M059J (cell line): ENCODE results near the gene INTS15. TPM values are rescaled to one million over a fixed set of nuclear protein-coding genes. Genes with fewer than 3 reads are reported as not detected.

ENCODE experiments used
- DNase-seq: peaks from one replicate; pipeline ENCODE4 v3.0.0-alpha.2; 2012; ENCODE audit warnings: low read depth
- total RNA-seq: library from RNA; depleted of rRNA; stranded (reverse); fragments of >200 nt; shearing (Covaris generic); gene quantifications from 2 replicates; pipeline ENCODE4 v1.2.3, GENCODE V29; 2014

The INTS15 gene
- total RNA-seq, 1 experiment from 2014 or later = 20.0 TPM

GRCh38 chr7:6616854-6617643 lies 27.2 kb downstream of the INTS15 start:
- DNase-seq = no peak

DNA sequence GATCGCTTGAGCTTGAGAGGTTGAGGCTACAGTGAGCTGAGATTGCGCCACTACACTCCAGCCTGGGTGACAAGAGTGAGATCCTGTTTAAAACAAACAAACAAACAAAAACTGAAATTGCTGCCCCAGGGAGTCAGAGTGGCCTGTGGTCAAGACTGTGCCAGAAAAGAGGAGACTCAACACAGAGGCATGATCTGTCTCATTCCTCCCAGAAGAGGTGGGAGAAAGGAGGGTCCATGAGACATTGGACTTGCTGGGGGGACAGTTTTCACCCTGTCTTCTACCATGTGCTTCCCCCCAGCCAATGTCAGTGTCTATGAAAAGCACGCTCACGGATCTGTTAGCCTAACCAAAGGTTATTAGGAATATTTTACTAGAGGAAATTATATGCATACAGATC lies 28.8 kb downstream of the INTS15 start:
- DNase-seq = peak; percentile 42

DNA sequence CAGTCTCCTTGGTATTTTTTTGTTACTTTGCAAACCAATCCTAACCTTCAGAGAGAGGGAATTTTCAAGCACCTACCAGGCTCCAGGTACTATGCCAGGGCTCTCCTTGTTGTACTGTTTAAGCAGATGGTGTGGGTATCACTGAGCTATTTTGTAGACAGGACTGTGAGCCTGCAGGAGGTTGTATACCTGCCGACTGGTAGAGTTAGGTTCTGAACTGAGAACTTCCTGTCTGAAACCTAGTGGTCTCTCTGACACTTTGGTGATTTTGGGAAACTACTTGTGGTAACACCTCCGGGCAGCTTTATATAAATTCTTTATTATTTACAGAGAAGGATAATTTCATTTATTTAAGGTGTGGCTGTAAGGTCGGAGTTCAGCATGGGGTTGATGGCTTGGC lies 30.1 kb downstream of the INTS15 start:
- DNase-seq = no peak

DNA sequence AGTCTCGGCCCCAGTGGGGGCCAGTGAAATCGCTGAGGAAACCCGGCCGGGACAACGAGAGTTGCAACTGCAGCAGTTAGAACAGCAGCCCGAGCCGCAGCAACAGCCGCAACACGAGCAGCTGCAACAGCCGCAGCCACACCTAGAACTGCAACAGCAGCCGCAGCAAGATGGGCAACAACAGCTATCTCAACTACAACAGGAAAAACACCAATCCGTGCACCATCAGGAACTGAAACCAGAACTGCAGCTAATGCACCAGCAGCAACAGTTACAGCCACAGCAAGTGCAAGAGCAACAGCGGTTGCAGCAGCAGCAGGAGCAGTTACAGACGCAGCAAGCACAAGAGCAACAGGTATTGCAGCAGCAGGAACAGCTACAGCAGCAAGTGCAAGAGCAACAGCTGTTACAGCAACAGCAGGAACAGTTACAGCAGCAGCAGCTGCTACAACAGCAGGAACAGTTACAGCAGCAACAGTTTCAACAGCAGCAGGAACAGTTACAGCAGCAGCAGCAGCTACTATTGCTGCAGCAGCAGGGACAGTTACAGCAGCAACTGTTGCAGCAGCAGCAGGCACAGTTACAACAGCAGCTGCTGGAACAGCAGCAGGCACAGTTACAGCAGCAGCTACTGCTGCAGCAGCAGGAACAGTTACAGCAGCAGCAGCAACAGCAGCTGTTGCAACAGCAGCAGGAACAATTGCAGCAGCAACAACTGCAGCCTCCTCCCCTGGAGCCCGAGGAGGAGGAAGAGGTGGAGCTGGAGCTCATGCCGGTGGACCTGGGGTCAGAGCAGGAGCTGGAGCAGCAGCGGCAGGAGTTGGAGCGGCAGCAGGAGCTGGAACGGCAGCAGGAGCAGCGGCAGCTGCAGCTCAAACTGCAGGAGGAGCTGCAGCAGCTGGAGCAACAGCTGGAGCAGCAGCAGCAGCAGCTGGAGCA lies 31.6 kb downstream of the INTS15 start:
- DNase-seq = no peak

DNA sequence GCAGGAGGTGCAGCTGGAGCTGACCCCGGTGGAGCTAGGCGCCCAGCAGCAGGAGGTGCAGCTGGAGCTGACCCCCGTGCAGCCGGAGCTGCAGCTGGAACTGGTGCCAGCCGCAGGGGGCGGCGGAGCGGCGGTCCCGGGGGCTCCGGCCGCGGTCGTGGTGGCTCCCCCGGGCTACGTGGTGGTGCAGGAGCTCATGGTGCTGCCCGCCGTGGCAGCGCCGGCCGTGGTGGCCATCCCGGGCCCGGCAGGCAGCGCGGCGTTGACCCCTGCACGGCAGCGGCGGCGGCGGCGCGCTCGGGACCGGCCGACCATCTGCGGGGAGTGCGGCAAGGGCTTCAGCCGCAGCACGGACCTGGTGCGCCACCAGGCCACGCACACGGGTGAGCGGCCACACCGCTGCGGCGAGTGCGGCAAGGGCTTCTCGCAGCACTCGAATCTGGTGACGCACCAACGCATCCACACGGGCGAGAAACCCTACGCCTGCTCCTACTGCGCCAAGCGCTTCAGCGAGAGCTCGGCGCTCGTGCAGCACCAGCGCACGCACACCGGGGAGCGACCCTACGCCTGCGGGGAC lies 32.4 kb downstream of the INTS15 start:
- no peak for DNase-seq

DNA sequence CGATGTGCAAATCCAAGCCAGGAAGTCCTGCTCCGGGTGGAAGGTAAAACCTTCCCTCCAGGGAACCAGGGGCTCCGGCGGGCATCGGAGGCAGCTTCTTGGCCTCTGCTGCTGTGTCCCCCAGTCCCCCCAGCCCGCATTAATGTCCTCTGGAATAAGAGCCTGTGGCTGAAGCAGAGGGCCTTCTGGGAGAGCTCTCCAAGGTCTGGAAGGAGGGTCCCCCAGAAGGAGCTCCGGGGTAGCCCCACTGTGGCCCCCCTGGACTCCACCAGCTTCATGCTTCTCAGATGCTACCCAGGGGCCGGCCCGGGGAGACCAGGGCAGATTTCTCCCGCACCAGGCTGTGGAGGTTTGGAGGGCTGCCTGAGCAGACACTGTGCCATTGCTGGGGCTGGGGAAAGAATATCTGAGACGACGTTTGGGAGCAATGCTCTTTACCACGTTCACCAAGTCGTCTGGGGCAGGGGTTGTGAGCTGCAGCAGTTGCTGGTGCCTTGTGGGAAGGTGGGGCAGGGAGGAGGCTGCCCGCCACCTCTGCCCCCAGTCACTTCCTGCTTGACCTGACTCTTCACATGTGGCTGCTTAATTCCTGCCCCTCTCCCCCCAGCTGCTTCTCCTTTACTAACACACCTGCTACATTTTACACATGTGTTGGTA lies 33.9 kb downstream of the INTS15 start:
- no peak for DNase-seq

GRCh38 chr7:6624246-6624611 lies 34.4 kb downstream of the INTS15 start:
- DNase-seq = no peak

DNA sequence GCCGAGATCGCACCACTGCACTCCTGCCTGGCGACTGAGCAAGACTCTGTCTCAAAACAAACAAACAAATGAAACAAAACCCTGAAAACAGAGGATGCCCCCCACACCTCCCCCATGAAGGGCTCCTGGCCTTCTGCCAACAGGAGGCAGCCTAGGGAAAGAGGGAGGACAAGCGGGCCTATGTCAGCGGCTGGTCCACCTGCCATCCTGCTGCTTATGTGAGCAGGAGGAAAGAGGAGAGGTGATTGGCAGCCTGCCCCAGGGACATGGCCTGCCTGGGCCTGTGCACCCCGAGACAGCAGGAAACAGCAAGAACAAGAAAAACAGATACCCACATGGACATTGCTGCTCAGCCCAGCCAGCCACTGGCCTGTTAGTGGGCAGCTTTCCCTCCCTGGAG lies 38.2 kb downstream of the INTS15 start:
- DNase-seq = no peak

DNA sequence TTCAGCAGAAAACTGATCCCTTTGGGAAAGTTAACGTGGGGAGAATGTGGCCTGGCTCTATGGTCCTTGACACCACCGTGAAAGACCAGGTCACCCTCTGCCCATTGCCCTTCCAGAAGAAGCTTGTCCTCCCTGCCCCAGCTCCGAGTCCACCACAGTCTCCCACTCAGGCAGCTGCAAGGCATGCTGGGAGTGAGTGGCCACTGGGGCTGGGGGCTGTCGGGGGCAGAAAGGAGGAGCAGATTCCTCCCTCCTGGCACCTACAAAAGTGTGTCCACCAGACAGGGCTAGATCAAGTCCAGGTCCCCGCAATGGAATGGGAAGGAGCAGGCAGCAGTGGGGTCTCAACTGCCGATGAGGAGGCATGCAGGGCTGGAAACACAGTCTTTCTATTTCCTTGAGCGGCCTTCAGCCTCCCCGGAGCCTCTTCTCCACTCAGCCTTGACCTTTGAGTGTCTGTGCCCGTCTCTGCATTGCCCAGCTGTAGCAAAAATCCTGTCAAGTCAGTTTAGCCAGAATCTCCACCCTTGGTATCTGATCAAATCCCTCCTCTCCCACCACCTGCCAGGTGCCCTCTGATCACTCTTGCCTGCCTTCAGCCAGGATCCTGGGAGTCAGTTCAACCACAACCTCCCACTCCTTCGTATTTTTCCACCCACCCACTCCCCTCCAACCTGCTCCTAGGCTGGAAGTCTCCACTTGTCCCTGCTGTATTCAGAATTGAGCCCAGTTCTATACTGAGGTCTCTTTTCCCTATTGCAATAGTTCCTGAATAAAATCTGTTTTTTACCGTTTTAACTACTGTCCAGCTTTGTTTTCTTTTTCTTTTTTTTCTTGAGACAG lies 40.4 kb downstream of the INTS15 start:
- DNase-seq = no peak

GRCh38 chr7:6631605-6632004 lies 41.8 kb downstream of the INTS15 start:
- peak; percentile 28 for DNase-seq

DNA sequence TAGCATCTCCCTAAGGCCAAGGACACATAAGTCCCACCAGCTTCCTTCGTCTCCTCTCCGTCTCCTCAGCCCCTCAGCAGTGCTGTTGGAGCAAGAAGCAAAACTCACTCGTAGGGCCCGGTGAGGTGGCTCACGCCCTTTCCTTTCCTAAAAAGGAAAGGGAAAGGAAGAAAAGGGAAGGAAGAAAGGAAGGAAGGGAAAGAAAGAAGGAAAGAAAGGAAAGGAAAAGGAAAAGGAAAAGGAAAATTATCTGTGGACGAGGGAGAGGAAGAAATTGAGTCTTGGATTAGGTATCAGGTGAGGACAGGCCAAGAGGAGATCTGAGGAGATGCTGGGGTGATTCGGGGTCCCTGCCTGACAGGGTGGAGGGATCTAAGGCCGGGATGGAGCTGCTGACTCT lies 44.2 kb downstream of the INTS15 start:
- no peak for DNase-seq

GRCh38 chr7:6634971-6635370 lies 45.1 kb downstream of the INTS15 start:
- peak; percentile 40 for DNase-seq

GRCh38 chr7:6636741-6637543 lies 47.1 kb downstream of the INTS15 start, which contains the start of gene ZNF316:
TSS of gene ZNF316 (plus strand) at chr7:6637318. CDS start at chr7:6642410, 5,092 bp downstream.
- peak; percentile 40 for DNase-seq

DNA sequence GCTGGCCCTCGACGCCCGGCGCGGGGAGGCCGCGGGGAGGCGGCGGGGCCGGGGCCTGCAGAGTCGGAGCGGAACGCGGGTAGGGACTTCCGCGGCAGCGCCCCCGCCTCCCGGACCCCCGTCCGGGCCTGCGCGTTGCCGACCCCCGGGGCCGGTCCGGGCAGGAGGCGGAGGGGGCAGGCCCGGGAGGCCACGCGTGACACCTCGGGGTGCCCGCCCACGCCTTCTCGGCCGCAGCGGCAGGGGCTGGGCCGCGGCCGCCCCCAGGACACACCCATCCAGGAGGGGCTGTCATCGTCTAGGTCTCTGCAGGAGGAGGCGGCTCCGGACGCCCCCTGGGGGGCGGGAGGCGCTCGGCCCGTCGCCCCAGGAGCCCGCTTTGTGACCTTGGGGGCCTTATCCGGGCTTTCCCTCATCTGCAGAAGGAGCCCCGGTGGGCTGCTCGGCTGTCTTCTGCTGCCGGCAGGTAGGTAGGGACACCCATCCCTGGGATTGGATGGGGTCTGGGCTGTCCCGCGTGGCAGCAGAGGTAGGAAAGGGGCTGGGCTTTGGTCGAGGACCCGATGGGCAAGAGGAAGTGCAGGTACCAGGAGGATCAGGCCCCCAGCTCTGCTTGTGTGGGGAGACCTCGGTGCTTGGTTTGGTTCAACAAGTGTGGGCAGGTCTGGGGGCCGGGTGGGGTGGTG lies 47.9 kb downstream of the INTS15 start:
- DNase-seq = peak; percentile 29

DNA sequence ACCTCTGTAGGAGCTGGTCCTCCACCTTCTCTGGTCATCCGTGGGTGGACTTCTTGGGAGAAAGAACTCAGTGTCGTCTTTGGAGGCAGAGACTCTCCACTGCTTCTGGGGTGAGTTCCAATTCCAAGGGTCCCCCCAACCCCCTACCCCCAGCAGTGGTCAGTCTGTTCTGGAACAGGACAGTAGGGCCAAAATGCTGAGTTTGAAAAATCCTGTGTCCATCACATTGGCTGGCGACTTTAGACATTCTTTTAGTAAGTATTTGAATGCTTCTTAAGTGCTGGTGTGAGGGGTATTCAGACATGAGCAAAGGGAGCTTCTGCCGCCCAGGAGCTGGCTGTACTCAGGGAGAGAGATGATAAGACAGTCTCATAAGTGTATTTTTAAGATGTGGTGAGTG lies 49.2 kb downstream of the INTS15 start:
- DNase-seq = no peak

DNA sequence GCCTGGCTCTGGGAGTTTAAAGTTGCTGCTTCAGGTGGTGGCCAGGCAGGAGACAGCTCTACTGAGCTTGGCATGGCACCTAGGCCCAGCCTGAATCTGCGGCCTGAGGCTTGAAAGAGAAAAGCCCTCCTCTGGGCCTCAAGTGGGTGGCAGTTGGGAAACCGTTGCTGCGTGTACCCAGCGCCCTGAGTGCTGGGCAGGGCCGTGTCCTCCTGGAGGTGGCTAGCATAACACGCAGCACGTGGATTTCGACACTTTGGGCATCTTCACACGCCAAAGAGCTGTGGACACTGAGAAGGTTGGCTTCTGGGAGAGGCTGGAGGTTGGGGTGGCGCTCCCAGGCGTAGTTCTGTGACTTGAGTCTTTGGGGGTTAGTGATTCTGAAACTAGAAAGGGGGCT lies 49.8 kb downstream of the INTS15 start:
- no peak for DNase-seq

GRCh38 chr7:6640246-6640721 lies 50.5 kb downstream of the INTS15 start:
- no peak for DNase-seq

DNA sequence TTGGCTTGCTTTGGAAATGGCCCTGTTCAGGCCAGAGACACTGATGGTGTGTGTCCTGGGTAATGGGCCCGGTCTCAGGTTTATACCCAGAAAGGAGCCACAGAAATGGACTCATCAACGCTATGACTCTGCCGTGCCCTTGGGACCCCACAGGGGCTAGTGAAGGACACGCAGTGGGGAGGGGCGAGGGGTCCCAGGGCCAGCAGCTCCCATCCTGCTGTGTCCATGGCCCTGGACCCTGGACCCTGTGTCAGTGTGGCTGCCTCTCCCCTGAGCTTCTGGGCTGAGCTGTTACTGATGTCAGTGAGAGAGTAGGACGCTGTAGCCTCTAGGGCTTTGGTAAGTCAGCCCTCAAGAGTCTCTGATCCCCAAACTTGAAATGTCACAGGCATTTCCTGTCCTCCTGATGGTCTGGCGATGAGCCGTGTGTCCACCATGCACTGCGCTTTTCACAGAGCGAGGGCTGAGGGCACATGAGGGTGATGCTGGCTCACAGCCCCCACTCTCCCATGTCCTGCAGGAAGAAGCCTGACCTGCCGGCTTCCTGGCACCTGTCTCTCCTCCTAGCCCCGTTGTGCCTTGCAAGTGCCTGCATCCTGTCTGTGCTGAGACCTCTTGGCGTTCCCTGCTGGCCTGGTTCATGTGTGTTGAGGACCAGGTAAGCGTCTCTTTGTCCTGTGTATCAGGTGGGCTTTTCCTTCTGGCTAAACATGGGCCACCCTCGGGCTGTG lies 51.6 kb downstream of the INTS15 start:
- no peak for DNase-seq
